Astrocyte (in vitro differentiated cells and primary cell): ENCODE measurements around the gene PTPRF. TPM values are rescaled to one million over a fixed set of nuclear protein-coding genes. Genes with fewer than 3 reads are reported as not detected.

Experiments
- DNase-seq: peaks from one replicate; pipeline ENCODE4 v3.0.0-alpha.2; 2010; ENCODE audit warnings: low read depth
- FAIRE-seq: peaks from 2 replicates; lab custom pipeline; 2011; peaks lifted over from hg19 to GRCh38; lab: Jason Lieb, UNC
- H2AFZ ChIP-seq: 2 replicates; pipeline ENCODE4 v1.6.0; 2012; ENCODE audit warnings: low read depth, low read length, inconsistent platforms
- H3K27ac ChIP-seq: 2 replicates; pipeline ENCODE4 v1.5.1; 2011; ENCODE audit warnings: low read depth, low read length, inconsistent platforms
- H3K27me3 ChIP-seq: 2 replicates; pipeline ENCODE4 v1.6.0; 2011; ENCODE audit warnings: low read length, inconsistent platforms; ENCODE audit not compliant: insufficient read depth
- H3K36me3 ChIP-seq: 2 replicates; pipeline ENCODE4 v1.5.1; 2011; ENCODE audit warnings: low read length, inconsistent platforms; ENCODE audit not compliant: insufficient read depth
- H3K4me1 ChIP-seq: 2 replicates; pipeline ENCODE4 v1.5.1; 2011; ENCODE audit warnings: low read length, inconsistent platforms; ENCODE audit not compliant: insufficient read depth
- H3K4me2 ChIP-seq: 2 replicates; pipeline ENCODE4 v1.6.0; 2012; ENCODE audit warnings: low read length, inconsistent platforms
- H3K4me3 ChIP-seq: 2 replicates; pipeline ENCODE4 v1.5.1; 2011; ENCODE audit warnings: low read depth, mild to moderate bottlenecking, low read length, inconsistent platforms; ENCODE audit not compliant: insufficient read depth
- H3K79me2 ChIP-seq: 2 replicates; pipeline ENCODE4 v1.6.0; 2012; ENCODE audit warnings: mild to moderate bottlenecking, low read length, inconsistent platforms; ENCODE audit not compliant: insufficient read depth
- H3K9ac ChIP-seq: 2 replicates; pipeline ENCODE4 v1.6.0; 2012; ENCODE audit warnings: mild to moderate bottlenecking, low read length, inconsistent platforms
- H3K9me3 ChIP-seq: 2 replicates; pipeline ENCODE4 v1.5.1; 2012; ENCODE audit warnings: low read depth, mild to moderate bottlenecking, low read length, inconsistent platforms; ENCODE audit not compliant: insufficient read depth
- H4K20me1 ChIP-seq: 2 replicates; pipeline ENCODE4 v1.6.0; 2012; ENCODE audit warnings: low read length, inconsistent platforms; ENCODE audit not compliant: insufficient read depth
- H3K27ac Mint-ChIP-seq: one replicate; pipeline ENCODE4 v1.8.0; 2021; ENCODE audit warnings: mild to moderate bottlenecking, mixed read lengths; ENCODE audit not compliant: unreplicated experiment
- H3K27me3 Mint-ChIP-seq: one replicate; pipeline ENCODE4 v1.8.0; 2021; ENCODE audit warnings: low read depth, mixed read lengths; ENCODE audit not compliant: unreplicated experiment
- H3K36me3 Mint-ChIP-seq: one replicate; pipeline ENCODE4 v1.8.0; 2021; ENCODE audit warnings: low read depth, mixed read lengths; ENCODE audit not compliant: unreplicated experiment
- H3K4me1 Mint-ChIP-seq: one replicate; pipeline ENCODE4 v1.8.0; 2021; ENCODE audit warnings: low read depth, mixed read lengths; ENCODE audit not compliant: unreplicated experiment
- H3K4me3 Mint-ChIP-seq: one replicate; pipeline ENCODE4 v1.8.0; 2021; ENCODE audit warnings: mild to moderate bottlenecking, moderate library complexity, mixed read lengths; ENCODE audit not compliant: unreplicated experiment
- H3K9me3 Mint-ChIP-seq: one replicate; pipeline ENCODE4 v1.8.0; 2021; ENCODE audit warnings: mild to moderate bottlenecking, mixed read lengths; ENCODE audit not compliant: unreplicated experiment
- CTCF ChIP-seq: IDR thresholded peaks from 2 replicates; pipeline ENCODE4 v1.5.1; 2011; ENCODE audit warnings: low read depth, mild to moderate bottlenecking, inconsistent platforms, low read length, moderate library complexity; ENCODE audit not compliant: insufficient read depth
- EZH2 ChIP-seq: IDR thresholded peaks from 2 replicates; pipeline ENCODE4 v1.6.1; 2012; ENCODE audit warnings: mild to moderate bottlenecking, low read length, inconsistent platforms; ENCODE audit not compliant: insufficient read depth
- total RNA-seq: library from RNA; stranded (reverse); gene quantifications from 2 replicates; pipeline ENCODE4 v1.2.1, GENCODE V29; 2021

The PTPRF gene
- total RNA-seq, 1 donor from 2014 or later, result 275 TPM

GRCh38 chr1:43541141-43541540 is 10.5 kb downstream of the PTPRF start:
- Histone ChIP-seq H3K36me3 (peaks cover 5% of the 10 kb centered on the region), H3K79me2 (peaks cover 65% of the 10 kb centered on the region), H4K20me1 (peaks cover 96% of the 10 kb centered on the region), H3K4me3 (no peak overlapping the region), H3K9ac (no peak overlapping the region), H2AFZ (no peak overlapping the region), H3K4me2 (no peak overlapping the region), H3K27me3 (no peaks in the 10 kb centered on the region), H3K9me3 (no peaks in the 10 kb centered on the region), H3K4me1 (peaks cover 10% of the 10 kb centered on the region), H3K27ac (no peak overlapping the region)
- Mint-ChIP-seq H3K9me3 (no peaks in the 10 kb centered on the region), H3K27me3 (no peaks in the 10 kb centered on the region), H3K36me3 (peaks cover 32% of the 10 kb centered on the region), H3K4me3 (no peak overlapping the region), H3K4me1 (peaks cover 18% of the 10 kb centered on the region), H3K27ac (no peak overlapping the region)
- DNase-seq (no peak), FAIRE-seq (no peak)
- no peak for TF ChIP-seq CTCF
- no peak for TF ChIP-seq EZH2

- no peaks in the 10 kb centered on the region for H3K27me3 Mint-ChIP-seq
- Histone ChIP-seq H3K27ac (no peak overlapping the region), H4K20me1 (peaks cover 96% of the 10 kb centered on the region), H3K27me3 (no peaks in the 10 kb centered on the region), H3K9me3 (no peaks in the 10 kb centered on the region), H3K79me2 (peaks cover 58% of the 10 kb centered on the region), H3K4me1 (peaks cover 10% of the 10 kb centered on the region), H3K36me3 (peaks cover 10% of the 10 kb centered on the region), H3K4me3 (no peak overlapping the region), H3K9ac (no peak overlapping the region), H3K4me2 (no peak overlapping the region), H2AFZ (no peak overlapping the region)
- peaks cover 37% of the 10 kb centered on the region for H3K36me3 Mint-ChIP-seq
- H3K27ac Mint-ChIP-seq, result no peak overlapping the region
- FAIRE-seq (no peak), DNase-seq (no peak)
- no peaks in the 10 kb centered on the region for H3K9me3 Mint-ChIP-seq
- peaks cover 21% of the 10 kb centered on the region for H3K4me1 Mint-ChIP-seq
- no peak overlapping the region for H3K4me3 Mint-ChIP-seq
- TF ChIP-seq EZH2 (no peak), CTCF (no peak)
These were observed 11.2 kb downstream of the PTPRF start for GRCh38 chr1:43541721-43542401.
